GM19035 (cell line): ENCODE measurements around the gene CELF3.
"Not testable (repeated sequence)": the region's sequence is repeated elsewhere in the genome, so short reads cannot be mapped to it uniquely, and the experiment has no call there.

Experiments used
- ATAC-seq: cut with Tn5 transposase; IDR thresholded peaks from one replicate; pipeline ENCODE4 v1.9.1; 2021; ENCODE audit not compliant: unreplicated experiment

Gene CELF3

DNA sequence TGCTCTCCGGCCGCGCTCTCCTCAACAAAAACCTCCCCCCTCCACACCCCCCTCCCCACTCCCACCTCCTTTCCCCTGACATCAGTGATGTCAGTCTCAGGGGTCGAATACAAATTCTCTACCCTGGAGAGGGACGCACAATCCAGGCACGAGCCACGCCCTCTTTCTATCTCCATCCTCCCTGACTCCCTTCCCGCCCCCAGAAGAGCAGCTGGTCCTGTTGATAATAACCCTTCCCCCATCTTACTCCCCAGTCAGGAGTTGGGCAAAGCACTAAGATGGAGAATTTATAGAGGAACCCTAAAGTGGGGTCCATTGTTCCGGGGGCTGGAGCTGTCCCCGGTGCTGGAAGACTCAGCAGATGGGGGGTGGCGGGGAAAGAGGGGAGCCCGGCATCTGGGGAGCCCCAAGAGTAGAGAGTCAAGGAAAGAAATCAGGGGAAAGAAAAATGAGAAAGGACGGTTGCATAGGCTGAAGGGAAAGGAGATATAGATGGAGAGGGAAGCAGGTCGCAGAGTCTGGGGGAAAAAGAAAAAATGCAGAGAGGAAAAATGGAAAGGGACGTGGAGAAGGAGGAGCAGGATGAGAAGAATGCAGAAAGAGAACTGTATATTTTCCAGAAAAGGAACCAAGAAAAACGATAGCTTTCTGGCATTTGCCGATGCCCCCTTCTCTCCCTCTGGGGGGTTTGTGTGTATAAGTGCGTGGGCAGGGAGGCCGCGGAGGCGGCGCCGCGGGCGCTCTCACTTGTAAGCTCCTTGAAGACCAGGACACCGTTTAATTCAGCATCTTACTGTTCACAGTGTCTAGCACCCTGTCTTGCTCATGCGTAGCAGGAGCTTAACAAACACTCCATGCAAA, at the start of gene CELF3:
Gene CELF3, minus strand, starts transcription at position 33 of the 861 bp plus-strand sequence. CDS start 783 bp downstream, outside the sequence.
- ATAC-seq = no peak

DNA sequence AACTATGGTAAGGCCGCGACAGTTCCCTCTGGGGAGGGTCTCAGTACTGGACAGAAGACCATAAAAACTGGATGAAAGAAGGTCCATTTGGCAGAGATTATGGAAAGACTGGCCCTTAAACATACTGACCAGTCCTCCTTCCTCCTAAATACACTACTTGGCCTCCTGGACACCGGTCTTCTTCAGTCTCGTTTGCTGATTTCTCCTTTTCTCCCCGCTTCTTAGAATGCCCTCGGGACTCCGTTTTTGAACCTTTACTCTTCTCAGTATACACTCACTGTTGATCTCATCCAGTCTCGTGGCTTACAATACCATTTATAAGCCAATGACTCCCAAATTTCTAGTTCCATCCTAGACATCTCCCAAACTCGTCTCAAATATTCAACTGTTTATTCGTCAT, 47.4 kb upstream of the CELF3 start:
- no peak for ATAC-seq

GRCh38 chr1:151762941-151763921, 46.6 kb upstream of the CELF3 start, which contains the start of gene MRPL9:
Gene MRPL9, minus strand, starts transcription at chr1:151763496. Its CDS starts 17 bp downstream, at chr1:151763479.
- peak; percentile 96 for ATAC-seq

GRCh38 chr1:151760597-151761385, 44.2 kb upstream of the CELF3 start:
- ATAC-seq = no peak

GRCh38 chr1:151759241-151759640, 42.6 kb upstream of the CELF3 start:
- ATAC-seq = no peak

DNA sequence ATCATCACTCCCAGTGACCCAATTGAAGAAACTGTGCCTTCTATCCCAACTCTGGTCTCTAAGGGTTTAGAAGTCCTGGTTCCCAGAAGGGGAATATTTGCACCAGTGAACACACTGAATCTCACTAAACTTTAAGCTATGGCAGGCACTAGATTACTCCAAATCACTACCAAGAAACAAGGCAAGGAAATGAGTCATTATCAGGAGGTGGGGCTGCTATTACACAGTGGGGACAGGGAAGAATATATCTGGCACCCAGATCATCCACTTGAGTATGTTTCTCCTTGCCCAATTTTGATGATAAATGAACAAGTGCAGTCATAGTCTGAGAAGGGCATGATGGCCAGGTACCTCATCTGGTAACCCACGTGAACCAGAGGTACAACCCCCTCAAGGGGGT, 39.7 kb upstream of the CELF3 start:
- no peak for ATAC-seq

DNA sequence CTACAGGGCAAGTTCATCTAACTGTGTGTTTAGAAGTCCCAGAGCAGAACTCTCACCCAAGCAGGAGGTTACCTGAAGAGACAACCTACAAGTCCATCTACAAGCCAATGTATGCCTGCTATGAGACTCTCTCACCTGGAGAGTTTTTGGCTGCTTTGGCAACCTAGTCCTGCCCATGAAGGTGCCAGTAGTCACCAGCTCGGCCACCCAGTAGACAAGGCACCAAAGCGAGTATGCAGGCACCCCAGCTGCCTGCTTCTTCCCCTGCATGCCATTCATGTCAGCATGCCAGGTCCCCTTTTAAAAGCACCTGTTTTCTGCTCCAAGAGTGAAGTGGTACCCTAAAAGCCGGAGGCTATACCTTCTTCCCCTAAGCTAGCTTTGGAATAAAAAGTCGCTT, 24.9 kb upstream of the CELF3 start:
- ATAC-seq = no peak

DNA sequence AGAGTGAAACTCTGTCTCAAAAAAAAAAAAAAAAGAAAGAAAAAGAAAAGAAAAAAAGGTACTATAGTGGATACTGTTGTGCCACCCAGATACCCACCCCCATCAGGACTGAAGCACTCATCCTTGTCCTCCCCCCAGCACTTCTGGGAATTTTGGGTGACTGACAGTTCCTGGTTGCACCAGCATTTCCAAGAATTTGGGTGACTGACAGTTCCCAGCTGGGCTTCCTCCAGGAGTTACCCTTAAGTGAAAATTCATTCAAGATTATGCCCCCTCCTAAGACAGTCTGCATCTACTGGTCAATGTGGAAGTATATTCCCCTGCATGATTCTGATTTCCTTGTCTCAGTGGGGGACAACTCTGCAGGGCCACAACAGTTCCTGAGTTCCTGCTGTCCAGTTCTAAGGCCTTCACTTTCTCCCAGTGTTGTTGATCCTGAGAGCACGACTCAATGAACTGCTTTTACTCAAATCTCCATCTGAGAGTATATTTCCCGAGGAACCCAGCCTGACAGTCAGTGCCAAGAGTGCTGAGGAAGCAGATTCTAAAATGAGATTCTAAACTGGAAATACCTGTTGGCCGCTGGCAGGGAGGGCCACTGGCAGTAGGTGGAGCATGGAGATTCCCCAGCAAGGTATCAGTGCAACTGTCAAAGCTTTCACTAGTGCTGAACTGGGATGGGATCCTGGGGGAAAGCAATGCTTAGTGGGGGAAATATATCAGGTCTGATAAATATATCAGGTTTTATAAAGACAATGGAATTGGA, 23.2 kb upstream of the CELF3 start:
- ATAC-seq = no peak

DNA sequence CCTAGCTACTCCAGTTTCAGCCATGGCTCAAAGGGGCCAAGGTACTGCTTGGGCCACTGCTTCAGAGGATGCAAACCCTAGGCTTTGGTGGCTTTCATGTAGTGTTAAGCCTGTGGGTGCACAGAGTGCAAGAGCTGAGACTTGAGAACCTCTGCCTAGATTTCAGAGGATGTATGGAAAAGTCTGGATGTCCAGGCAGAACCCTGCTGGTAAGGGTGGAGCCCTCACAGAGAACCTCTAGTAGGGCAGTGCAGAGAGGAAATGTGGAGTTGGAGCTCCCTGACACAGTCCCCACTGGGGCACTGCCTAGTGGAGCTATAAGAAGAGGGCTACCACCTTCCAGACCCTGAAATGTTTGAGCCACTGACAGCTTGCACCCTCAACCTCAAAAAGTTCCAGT, 20.9 kb upstream of the CELF3 start:
- ATAC-seq = no peak

DNA sequence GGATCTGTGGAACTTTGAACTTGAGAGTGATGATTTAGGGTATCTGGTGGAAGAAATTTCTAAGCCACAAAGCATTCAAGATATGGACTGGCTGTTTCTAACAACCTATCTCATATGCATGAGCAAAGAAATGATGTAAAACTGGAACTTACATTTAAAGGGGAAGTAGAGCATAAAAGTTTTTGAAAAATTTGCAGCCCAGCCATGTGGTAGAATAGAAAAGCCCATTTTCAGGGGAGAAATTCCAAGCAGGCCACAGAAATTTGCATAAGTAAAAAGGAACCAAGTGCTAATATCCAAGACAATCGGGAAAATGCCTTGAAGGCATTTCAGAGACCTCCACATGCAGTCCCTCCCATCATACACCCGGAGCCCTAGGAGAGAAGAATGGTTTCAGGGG, 20.4 kb upstream of the CELF3 start:
- ATAC-seq = no peak

DNA sequence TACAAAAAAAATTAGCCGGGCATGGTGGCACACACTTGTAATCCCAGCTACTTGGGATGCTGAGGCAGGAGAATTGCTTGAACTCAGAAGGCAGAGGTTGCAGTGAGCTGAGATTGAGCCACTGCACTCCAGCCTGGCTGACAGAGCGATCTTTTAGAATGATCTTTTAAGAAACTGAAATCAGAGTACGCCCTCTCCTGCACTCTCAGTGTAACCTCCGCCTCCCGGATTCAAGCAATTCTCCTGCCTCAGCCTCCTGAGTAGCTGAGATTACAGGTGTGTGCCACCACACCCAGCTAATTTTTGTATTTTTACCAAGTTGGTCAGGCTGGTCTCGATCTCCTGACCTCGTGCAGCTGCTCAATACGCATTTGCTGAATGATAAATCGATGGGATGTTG, 17.4 kb upstream of the CELF3 start:
- ATAC-seq = not testable (repeated sequence)

DNA sequence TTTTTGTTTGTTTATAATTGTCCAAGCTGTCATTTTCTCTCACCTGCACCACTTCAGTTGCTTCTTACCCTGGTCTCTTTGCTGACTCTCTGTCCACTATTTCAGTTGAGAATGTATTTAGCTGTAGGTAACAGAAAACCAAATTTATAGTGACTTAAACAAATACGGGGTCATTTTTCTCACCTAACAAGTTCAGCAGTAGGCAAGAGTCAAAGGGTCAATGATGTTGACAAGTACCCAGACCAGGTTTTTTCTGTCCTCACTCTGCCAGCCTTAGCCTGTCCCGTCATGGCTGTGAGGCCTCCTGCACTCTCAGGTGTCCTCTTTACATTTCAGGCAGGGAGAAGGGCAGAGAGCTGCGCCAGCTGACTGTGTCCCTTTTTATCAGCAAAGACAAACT, 16.5 kb upstream of the CELF3 start:
- ATAC-seq = no peak

- ATAC-seq = no peak
These were observed 13.3 kb upstream of the CELF3 start for GRCh38 chr1:151729966-151730291.

- ATAC-seq = no peak
These were observed 12.8 kb upstream of the CELF3 start for GRCh38 chr1:151729157-151729965.

DNA sequence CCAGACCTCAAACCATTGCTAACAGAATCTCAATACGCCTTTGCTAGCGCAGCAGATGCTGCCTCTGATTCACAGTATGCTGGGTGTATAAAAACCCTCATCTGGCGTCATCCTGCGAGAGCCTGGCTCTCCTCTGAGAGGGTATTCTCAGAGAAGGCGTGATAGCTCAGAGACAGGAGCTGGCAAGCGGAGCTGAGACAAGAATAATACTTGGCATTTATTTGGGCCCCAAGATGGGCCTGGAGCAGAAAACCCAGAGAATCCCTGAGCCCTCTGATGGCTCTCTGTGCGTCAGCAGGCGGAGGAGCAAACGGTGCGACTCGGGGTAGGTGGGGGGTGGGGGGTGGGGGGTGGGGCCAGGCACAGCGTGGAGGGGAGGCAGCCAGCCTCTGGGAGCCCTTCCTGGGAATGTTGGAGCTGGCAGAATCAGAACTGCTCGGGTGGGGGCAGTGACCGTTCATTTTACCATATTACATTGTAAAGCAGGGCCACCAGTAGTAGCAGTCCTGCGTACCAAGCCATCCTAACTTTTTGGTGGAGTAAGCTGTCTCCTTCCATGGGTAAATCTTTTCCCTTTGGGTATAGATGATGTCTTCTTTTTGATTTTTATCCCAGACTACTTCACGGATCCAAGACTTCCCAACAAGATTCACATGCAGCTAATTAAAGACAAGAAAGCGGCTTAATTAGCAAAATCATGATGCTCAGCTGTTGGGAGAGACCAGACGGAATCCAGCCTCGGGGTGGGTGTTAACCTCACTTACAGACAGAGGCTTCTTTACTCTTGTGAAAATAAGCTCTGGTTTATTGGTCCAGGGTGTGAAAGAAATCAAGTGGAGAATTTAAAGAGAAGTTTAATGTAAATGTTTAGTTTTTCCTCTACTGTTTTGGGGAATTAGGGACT, 11.8 kb upstream of the CELF3 start:
- ATAC-seq = no peak

GRCh38 chr1:151723726-151724370, 7.2 kb upstream of the CELF3 start:
- no peak for ATAC-seq

DNA sequence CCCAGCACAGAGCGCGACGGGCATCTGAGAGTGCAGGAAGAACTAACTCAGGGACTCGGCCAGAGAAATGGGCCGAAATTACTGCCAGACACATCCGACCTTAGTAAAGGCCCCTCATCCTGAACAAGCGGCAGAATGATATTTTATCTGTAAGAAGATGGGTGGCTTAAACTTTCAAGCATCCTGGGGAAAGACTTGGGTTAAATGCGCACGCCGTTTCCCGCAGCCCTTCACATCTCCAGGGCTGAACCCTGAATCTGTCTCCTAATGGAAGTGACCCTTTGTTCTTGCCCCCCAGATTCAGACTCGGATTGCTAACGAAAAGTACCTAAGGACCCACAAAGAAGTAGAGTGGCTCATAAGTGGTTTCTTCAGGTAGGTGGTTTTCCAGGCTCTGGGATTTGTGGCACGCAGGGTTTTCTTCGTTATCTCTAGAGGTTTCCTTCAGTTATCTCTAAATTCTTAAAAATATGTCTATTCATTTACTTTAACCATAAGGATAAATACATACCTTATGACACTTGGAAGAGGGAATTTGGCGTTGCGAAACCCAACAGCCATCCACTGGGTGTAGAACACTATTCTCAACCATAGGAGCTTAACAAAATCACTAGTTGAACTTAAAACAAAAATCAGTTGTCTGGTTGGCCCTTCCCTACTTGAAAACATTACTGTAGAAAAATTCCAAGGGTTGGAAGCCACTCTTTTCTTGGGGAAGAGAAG, 5.3 kb upstream of the CELF3 start:
- ATAC-seq = no peak
